GM21825 (cell line): ENCODE data around the gene HUS1B.
"Not testable (repeated sequence)": the region's sequence is repeated elsewhere in the genome, so short reads cannot be mapped to it uniquely, and the experiment has no call there.

ENCODE experiments used
- ATAC-seq: cut with Tn5 transposase; IDR thresholded peaks from one replicate; pipeline ENCODE4 v1.9.1; 2021; ENCODE audit warnings: mild to moderate bottlenecking, moderate library complexity; ENCODE audit not compliant: unreplicated experiment

The HUS1B gene

GRCh38 chr6:679282-679681 is 22.4 kb upstream of the HUS1B start:
- no peak for ATAC-seq

GRCh38 chr6:678520-678919 is 21.6 kb upstream of the HUS1B start:
- no peak for ATAC-seq

- ATAC-seq, result no peak
These were observed 21.0 kb upstream of the HUS1B start for GRCh38 chr6:677919-678318.

GRCh38 chr6:674956-675355 is 18.1 kb upstream of the HUS1B start:
- no peak for ATAC-seq

- no peak for ATAC-seq
These were observed 17.5 kb upstream of the HUS1B start for GRCh38 chr6:674406-674805.

- ATAC-seq, result no peak
These were observed 10.5 kb upstream of the HUS1B start for GRCh38 chr6:667253-667927.

- no peak for ATAC-seq
These were observed 8.7 kb upstream of the HUS1B start for GRCh38 chr6:665403-666267.

- ATAC-seq, result not testable (repeated sequence)
These were observed 6.9 kb upstream of the HUS1B start for GRCh38 chr6:663788-664187.

- ATAC-seq, result no peak
These were observed 3.0 kb upstream of the HUS1B start for GRCh38 chr6:659716-660581.

GRCh38 chr6:658244-658643 is 1.3 kb upstream of the HUS1B start:
- no peak for ATAC-seq

GRCh38 chr6:657743-658142 is 843 bp upstream of the HUS1B start:
- ATAC-seq, result no peak

GRCh38 chr6:654136-654535 is 2.8 kb downstream of the HUS1B start:
- no peak for ATAC-seq

GRCh38 chr6:652865-653264 is 4.0 kb downstream of the HUS1B start:
- ATAC-seq, result no peak

- no peak for ATAC-seq
These were observed 6.8 kb downstream of the HUS1B start for GRCh38 chr6:650098-650497.

GRCh38 chr6:642805-643204 is 14.1 kb downstream of the HUS1B start:
- no peak for ATAC-seq

- no peak for ATAC-seq
These were observed 15.5 kb downstream of the HUS1B start for GRCh38 chr6:641225-641985.

GRCh38 chr6:636488-636887 is 20.4 kb downstream of the HUS1B start:
- ATAC-seq, result peak; percentile 78

- ATAC-seq, result no peak
These were observed 21.7 kb downstream of the HUS1B start for GRCh38 chr6:635233-635632.

- no peak for ATAC-seq
These were observed 23.3 kb downstream of the HUS1B start for GRCh38 chr6:633611-634010.

GRCh38 chr6:628766-629165 is 28.1 kb downstream of the HUS1B start:
- no peak for ATAC-seq

- ATAC-seq, result no peak
These were observed 30.7 kb downstream of the HUS1B start for GRCh38 chr6:626236-626635.
